SU-DHL-6 (cell line): ENCODE results near the gene RPL10A.

Experiments
- H2AFZ ChIP-seq: fragments of 200-600 bp; sonication (generic); 2 replicates; pipeline ENCODE4 v1.6.1; 2014; ENCODE audit warnings: low read depth, mild to moderate bottlenecking, moderate library complexity, mixed read lengths, antibody characterized with exemption, low read length; ENCODE audit not compliant: severe bottlenecking
- H3F3A ChIP-seq: fragments of 200-600 bp; shearing (Covaris generic); 2 replicates; pipeline ENCODE4 v1.6.0; 2016; ENCODE audit warnings: antibody characterized with exemption, mild to moderate bottlenecking; ENCODE audit not compliant: insufficient read depth
- H3K27ac ChIP-seq: fragments of 200-600 bp; sonication (generic); 2 replicates; pipeline ENCODE4 v1.5.1; 2016; ENCODE audit warnings: low read depth, mild to moderate bottlenecking, low read length, moderate library complexity, mixed read lengths
- H3K27me3 ChIP-seq: fragments of 200-600 bp; sonication (generic), shearing (Covaris generic); 2 replicates; pipeline ENCODE4 v1.6.0; 2014; ENCODE audit warnings: mild to moderate bottlenecking, low read length
- H3K36me3 ChIP-seq: fragments of 200-600 bp; sonication (generic); 2 replicates; pipeline ENCODE4 v1.6.1; 2014; ENCODE audit warnings: mild to moderate bottlenecking, low read length, mixed read lengths
- H3K4me2 ChIP-seq: fragments of 300-600, 200-600 bp; shearing (Covaris generic), sonication (generic); 2 replicates; pipeline ENCODE4 v1.6.0; 2014; ENCODE audit warnings: low read length, low read depth, mild to moderate bottlenecking; ENCODE audit not compliant: poor library complexity, severe bottlenecking
- H3K4me3 ChIP-seq: fragments of 200-600 bp; sonication (generic); 2 replicates; pipeline ENCODE4 v1.5.1; 2014; ENCODE audit warnings: antibody characterized with exemption, low read length, mild to moderate bottlenecking, mixed read lengths; ENCODE audit not compliant: insufficient read depth, poor library complexity, severe bottlenecking
- H3K79me2 ChIP-seq: fragments of 200-600 bp; sonication (generic); 2 replicates; pipeline ENCODE4 v1.6.1; 2014; ENCODE audit warnings: mild to moderate bottlenecking, low read length, moderate library complexity; ENCODE audit not compliant: insufficient read depth
- H3K9ac ChIP-seq: fragments of 200-600 bp; sonication (generic); 2 replicates; pipeline ENCODE4 v1.7.0; 2014; ENCODE audit warnings: mild to moderate bottlenecking, low read length
- H3K9me2 ChIP-seq: fragments of 200-600 bp; sonication (generic); replicated peaks from 2 replicates; pipeline ENCODE4 v1.6.1; 2014; ENCODE audit warnings: low read length; ENCODE audit not compliant: insufficient read depth
- H3K9me3 ChIP-seq: fragments of 200-600 bp; sonication (generic); 2 replicates; pipeline ENCODE4 v1.6.1; 2014; ENCODE audit warnings: low read length, mixed read lengths; ENCODE audit not compliant: insufficient read depth
- H4K20me1 ChIP-seq: fragments of 200-600 bp; sonication (generic); 2 replicates; pipeline ENCODE4 v1.6.1; 2014; ENCODE audit warnings: low read depth, mild to moderate bottlenecking, antibody characterized with exemption, low read length, moderate library complexity, mixed read lengths
- CTCF ChIP-seq: fragments of 200-600 bp; sonication (generic); IDR thresholded peaks from one replicate; pipeline ENCODE4 v1.5.1; 2017; ENCODE audit warnings: antibody characterized with exemption, mild to moderate bottlenecking, low read length, moderate library complexity; ENCODE audit not compliant: insufficient read depth, poor library complexity, severe bottlenecking
- EZH2phosphoT487 ChIP-seq: fragments of 200-600 bp; sonication (generic), shearing (Covaris generic); conservative IDR thresholded peaks from 2 replicates; pipeline ENCODE4 v1.6.1; 2018; ENCODE audit warnings: mild to moderate bottlenecking, antibody characterized with exemption, low read length, moderate library complexity, mixed read lengths

RPL10A gene

GRCh38 chr6:35427851-35428321 is 40.3 kb upstream of the RPL10A start:
- Histone ChIP-seq H3K9ac (no peak overlapping the region), H3K9me3 (peaks cover 23% of the 10 kb centered on the region; the same call in 1 of the 2 replicates), H3K9me2 (no peaks in the 10 kb centered on the region), H2AFZ (no peak overlapping the region), H3K36me3 (no peaks in the 10 kb centered on the region), H4K20me1 (no peaks in the 10 kb centered on the region), H3K79me2 (no peaks in the 10 kb centered on the region), H3F3A (no peaks in the 10 kb centered on the region), H3K27ac (no peak overlapping the region), H3K27me3 (no peaks in the 10 kb centered on the region), H3K4me3 (no peak overlapping the region), H3K4me2 (no peak overlapping the region)
- TF ChIP-seq CTCF (no peak), EZH2phosphoT487 (no peak)

DNA sequence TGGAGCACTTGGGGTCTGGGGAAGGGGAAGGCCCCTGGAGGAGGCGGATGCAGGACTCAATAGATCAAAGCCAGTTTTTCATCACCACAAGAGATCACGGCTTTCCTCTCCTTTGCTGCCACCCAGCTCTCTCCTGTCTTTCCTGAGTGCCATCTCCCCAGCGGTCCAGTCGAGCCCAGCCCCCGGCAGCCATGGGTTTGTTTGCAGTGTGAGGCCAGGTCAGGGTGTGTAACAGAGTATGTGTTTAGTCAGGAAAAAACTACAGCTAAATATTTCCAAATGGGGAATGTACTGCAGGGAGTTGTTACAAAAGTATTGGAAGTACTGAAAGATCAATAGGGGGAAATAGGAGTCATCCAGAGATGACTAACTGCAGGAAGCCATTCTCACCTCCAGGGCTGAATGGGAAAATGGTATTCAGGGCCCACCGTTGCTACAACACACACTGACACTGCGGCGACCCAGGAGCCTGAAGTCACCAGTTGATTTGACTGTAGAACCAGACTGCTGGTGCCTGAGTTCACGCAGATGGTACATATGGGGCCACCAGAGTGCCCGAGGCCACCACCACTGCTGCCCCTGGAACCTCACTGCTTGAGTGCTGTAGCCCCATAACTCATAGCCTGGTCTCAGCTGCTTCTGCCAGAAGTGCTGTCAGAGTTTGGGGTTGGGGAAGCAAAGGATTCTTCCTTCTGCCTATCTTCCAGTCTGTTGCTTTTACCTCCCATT is 39.6 kb upstream of the RPL10A start:
- no peak overlapping the region for H3K9ac ChIP-seq
- TF ChIP-seq CTCF (no peak), EZH2phosphoT487 (no peak)
- H3K79me2 ChIP-seq = no peaks in the 10 kb centered on the region
- no peaks in the 10 kb centered on the region for H3K36me3 ChIP-seq
- H4K20me1 ChIP-seq = no peaks in the 10 kb centered on the region
- no peaks in the 10 kb centered on the region for H3K27me3 ChIP-seq
- H3K4me2 ChIP-seq = no peak overlapping the region
- H3K9me2 ChIP-seq = no peaks in the 10 kb centered on the region
- H3K27ac ChIP-seq = no peak overlapping the region
- peaks cover 23% of the 10 kb centered on the region; the same call in 1 of the 2 replicates for H3K9me3 ChIP-seq
- no peak overlapping the region for H2AFZ ChIP-seq
- H3F3A ChIP-seq = no peaks in the 10 kb centered on the region
- H3K4me3 ChIP-seq = no peak overlapping the region

DNA sequence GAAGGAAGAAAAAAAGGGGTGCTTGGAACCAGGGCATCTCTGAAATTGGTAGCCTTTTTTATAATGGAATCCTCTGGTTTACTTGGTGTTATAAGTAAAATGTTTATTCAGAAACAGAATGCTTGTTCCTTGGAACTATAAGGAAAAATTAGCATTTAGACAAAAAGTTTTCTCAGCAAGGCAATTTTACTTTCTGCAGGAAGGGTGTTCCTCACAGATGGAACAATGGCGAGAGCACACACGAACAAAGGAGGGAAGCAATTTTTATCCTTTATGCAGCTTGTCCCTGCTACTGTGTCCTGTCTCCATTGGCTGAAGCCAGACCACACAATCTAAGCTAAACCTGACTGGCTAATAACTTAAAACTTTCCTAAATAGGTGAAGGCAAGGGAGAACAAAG is 38.7 kb upstream of the RPL10A start:
- no peak for TF ChIP-seq EZH2phosphoT487
- no peak for TF ChIP-seq CTCF
- no peaks in the 10 kb centered on the region for H3K27me3 ChIP-seq
- H3K9me3 ChIP-seq = peaks cover 23% of the 10 kb centered on the region; the same call in 1 of the 2 replicates
- no peaks in the 10 kb centered on the region for H3K79me2 ChIP-seq
- no peak overlapping the region for H3K27ac ChIP-seq
- no peak overlapping the region for H3K4me3 ChIP-seq
- H3K4me2 ChIP-seq = no peak overlapping the region
- H3K9ac ChIP-seq = no peak overlapping the region
- no peaks in the 10 kb centered on the region for H3K36me3 ChIP-seq
- H3F3A ChIP-seq = no peaks in the 10 kb centered on the region
- H3K9me2 ChIP-seq = no peaks in the 10 kb centered on the region
- H4K20me1 ChIP-seq = no peaks in the 10 kb centered on the region
- no peak overlapping the region for H2AFZ ChIP-seq
